ENCODE data around the gene FHOD3. TPM values are rescaled to one million over a fixed set of nuclear protein-coding genes. Genes with fewer than 3 reads are reported as not detected.

Gene FHOD3
- total and polyA plus RNA-seq, 2 of the 4 experiments (the other 2 are of a cell fraction), result 14.6 to 16.0 TPM

- Histone ChIP-seq H4K8ac (ENCODE audit: low read depth in 2 of 2, low read length in 2 of 2) (no peak overlapping the region), H3K36me3 (ENCODE audit: control insufficient read depth, insufficient read depth, low read length) (no peaks in the 10 kb centered on the region), H3K18ac (ENCODE audit: low read depth, low read length) (no peak overlapping the region), H4K5ac (ENCODE audit: low read depth, low read length) (no peak overlapping the region), H3K4me3 (ENCODE audit: insufficient read depth, low read depth, low read length) (no peak overlapping the region), H3K27ac (ENCODE audit: insufficient read depth, low read length) (no peak overlapping the region), H3K4me2 (ENCODE audit: low read depth, low read length) (no peak overlapping the region), H3K14ac (replicated peaks; ENCODE audit: low read depth, low read length) (no peak overlapping the region), H4K91ac (ENCODE audit: insufficient read depth, low read depth, low read length) (no peak overlapping the region), H2BK120ac (ENCODE audit: low read depth, low read length) (no peak overlapping the region), H3K56ac (ENCODE audit: extremely low read depth, insufficient read depth, low read length) (no peak overlapping the region), H2BK15ac (ENCODE audit: low read depth, low read length) (no peak overlapping the region), H2AFZ (replicated peaks; ENCODE audit: low read length, poor library complexity) (peak overlapping the region; percentile 40), H3K9me1 (ENCODE audit: insufficient read depth, low read length) (no peaks in the 10 kb centered on the region), H3K9ac (ENCODE audit: low read depth, low read length) (0 out of 2 replicates have a peak overlapping the region, but pooled peaks have one; percentile 22), H4K20me1 (ENCODE audit: insufficient read depth, low read length) (no peaks in the 10 kb centered on the region), H3K79me1 (ENCODE audit: low read depth in 1 of 2, low read length in 2 of 2) (no peaks in the 10 kb centered on the region), H2BK5ac (ENCODE audit: low read depth, low read length, poor library complexity, severe bottlenecking) (no peak overlapping the region), H3K4me1 (ENCODE audit: control insufficient read depth, insufficient read depth, low read length) (no peaks in the 10 kb centered on the region), H2BK20ac (ENCODE audit: low read depth, low read length) (no peak overlapping the region), H3K9me3 (ENCODE audit: control insufficient read depth, insufficient read depth, low read length) (no peaks in the 10 kb centered on the region; the same call in 1 of the 2 replicates), H3K4ac (ENCODE audit: low read depth, low read length) (no peak overlapping the region), H2AK9ac (replicated peaks; ENCODE audit: low read depth, low read length, poor library complexity) (no peak overlapping the region), H2AK5ac (ENCODE audit: low read depth, low read length) (0 out of 2 replicates have a peak overlapping the region, but pooled peaks have one; percentile 29), H3K23ac (ENCODE audit: low read depth, low read length) (no peak overlapping the region), H3K27me3 (ENCODE audit: control insufficient read depth, insufficient read depth, low read length) (peaks cover 4% of the 10 kb centered on the region)
- no TSS peak for BruUV-seq (replicated peaks)
- in situ Hi-C loops (cut with MboI; ENCODE audit: low sequenced_read_pairs), result loop anchor here (5.0 to 10.0 kb wide), 4 partner anchors 187 to 529 kb away; no protein-coding TSS in a partner anchor
- dilution Hi-C loops (cut with HindIII; ENCODE audit: low sequenced_read_pairs, unreplicated experiment), result no loop called here
- WGBS, 2 experiments (ENCODE audit: extremely low coverage in 2 of 2, insufficient read length in 1 of 2), result no CpG with 5 or more reads among the region's 4 CpGs
- DNase-seq, result no peak
- no peak for TF ChIP-seq MXI1 (IDR thresholded peaks at IDR 0.05; ENCODE audit: borderline replicate concordance, low read depth, low read length)
- no peak for TF ChIP-seq RCOR1 (IDR thresholded peaks at IDR 0.05; ENCODE audit: insufficient replicate concordance, low read length)
- no peak for TF ChIP-seq USF2 (IDR thresholded peaks at IDR 0.05; ENCODE audit: low read depth, low read length)
- no peak for TF ChIP-seq MAZ (IDR thresholded peaks at IDR 0.05; ENCODE audit: borderline replicate concordance, low read depth, low read length)
- no peak for TF ChIP-seq FOS (IDR thresholded peaks at IDR 0.05; ENCODE audit: low read depth, low read length)
- TF ChIP-seq NFE2L2 (IDR thresholded peaks at IDR 0.05; ENCODE audit: low read depth, low read length), result no peak
- no peak for TF ChIP-seq CEBPB (IDR thresholded peaks at IDR 0.05; ENCODE audit: low read depth, low read length)
- no peak for TF ChIP-seq ELK1 (IDR thresholded peaks at IDR 0.05; ENCODE audit: borderline replicate concordance, low read depth, low read length)
- no peak for TF ChIP-seq POLR2A (IDR thresholded peaks at IDR 0.05; ENCODE audit: low read depth, low read length)
- TF ChIP-seq RFX5 (IDR thresholded peaks at IDR 0.05; ENCODE audit: low read depth, low read length), result no peak
- TF ChIP-seq CTCF (conservative IDR thresholded peaks at IDR 0.05; ENCODE audit: low read depth, low read length), result no peak
- no peak for TF ChIP-seq SMC3 (IDR thresholded peaks at IDR 0.05; ENCODE audit: low read depth, low read length)
- TF ChIP-seq RAD21 (IDR thresholded peaks at IDR 0.05; ENCODE audit: low read length), result no peak
- no peak for TF ChIP-seq CHD1 (IDR thresholded peaks at IDR 0.05; ENCODE audit: low read depth, low read length)
- TF ChIP-seq MAFK (IDR thresholded peaks at IDR 0.05; ENCODE audit: low read depth, low read length), result no peak
- TF ChIP-seq BHLHE40 (IDR thresholded peaks at IDR 0.05; ENCODE audit: low read depth, low read length), result no peak
- intact Hi-C loops (cut with micrococcal nuclease), result loop anchor here (1.0 kb wide), 5 partner anchors 155 to 528 kb away; partner anchors contain the start of genes ELP2 and SLC39A6
- ChIA-PET CTCF (interaction anchor here (0.6 to 1.7 kb wide), 8 partner anchors 9 to 267 kb away, joined by 3 to 9 read pairs (median 4); no protein-coding TSS in a partner anchor), POLR2A (ENCODE audit: unreplicated experiment) (no interaction called here)
- ATAC-seq (ENCODE audit: low read depth), result peak; percentile 35
Observed at GRCh38 chr18:36284268-36284667, 13.2 kb upstream of the FHOD3 start.

Data from IMR-90 (cell line).